HT1080 (cell line): ENCODE measurements around the gene SETD7. TPM values are rescaled to one million over a fixed set of nuclear protein-coding genes. Genes with fewer than 3 reads are reported as not detected.

ENCODE experiments used
- DNase-seq: peaks from one replicate; pipeline ENCODE4 v3.0.0-alpha.2; 2015; ENCODE audit warnings: low read depth
- total RNA-seq: library from RNA; depleted of rRNA; stranded (reverse); fragments of >200 nt; shearing (Covaris generic); gene quantifications from 2 replicates; pipeline ENCODE4 v1.2.3, GENCODE V29; 2014

Gene SETD7
- total RNA-seq, 1 experiment from 2014 or later, result 45.2 TPM

- no peak for DNase-seq
These were observed 19.1 kb upstream of the SETD7 start for GRCh38 chr4:139575072-139575471.

- DNase-seq, result no peak
These were observed 18.6 kb upstream of the SETD7 start for GRCh38 chr4:139574641-139575040.

- no peak for DNase-seq
These were observed 12.4 kb upstream of the SETD7 start for GRCh38 chr4:139568206-139568955.

- DNase-seq, result no peak
These were observed 11.3 kb upstream of the SETD7 start for GRCh38 chr4:139567159-139567870.

GRCh38 chr4:139564502-139564901 is 8.5 kb upstream of the SETD7 start:
- DNase-seq, result no peak

GRCh38 chr4:139563515-139563914 is 7.5 kb upstream of the SETD7 start:
- DNase-seq, result no peak

- DNase-seq, result no peak
These were observed 6.8 kb upstream of the SETD7 start for GRCh38 chr4:139562839-139563238.

- DNase-seq, result peak; percentile 15
These were observed 6.2 kb upstream of the SETD7 start for GRCh38 chr4:139562067-139562684.

- DNase-seq, result peak; percentile 23
These were observed 4.5 kb upstream of the SETD7 start for GRCh38 chr4:139560406-139561104.

- DNase-seq, result no peak
These were observed 3.7 kb upstream of the SETD7 start for GRCh38 chr4:139559687-139560086.

- DNase-seq, result no peak
These were observed 3.1 kb upstream of the SETD7 start for GRCh38 chr4:139559089-139559479.

- no peak for DNase-seq
These were observed 2.4 kb upstream of the SETD7 start for GRCh38 chr4:139558235-139559088.

GRCh38 chr4:139557556-139558110 is 1.6 kb upstream of the SETD7 start:
- DNase-seq, result no peak

- peak; percentile 45 for DNase-seq
These were observed 921 bp upstream of the SETD7 start for GRCh38 chr4:139556724-139557555.

- DNase-seq, result no peak
These were observed 331 bp downstream of the SETD7 start for GRCh38 chr4:139555705-139556070.

GRCh38 chr4:139554893-139555704 is 920 bp downstream of the SETD7 start:
- DNase-seq, result peak; percentile 83

GRCh38 chr4:139554642-139554892 is 1.5 kb downstream of the SETD7 start:
- DNase-seq, result no peak

- no peak for DNase-seq
These were observed 2.0 kb downstream of the SETD7 start for GRCh38 chr4:139553751-139554641.
